Activated naive CD4-positive, alpha-beta T cell treated with anti-CD3 and anti-CD28 coated beads, Interleukin-2, amount 10 ng/mL, durations not matched to agents 7 days and 5 days (primary cell): ENCODE data around the gene GAS2L1.

ENCODE experiments used
- CTCF ChIA-PET: fragments of 350-600 bp; sonication (Branson Sonifier 250); formaldehyde crosslinking; loops from one replicate; lab custom pipeline; 2021; ENCODE audit warnings: antibody characterized with exemption; lab: Charles Lee
- DNase-seq: peaks from one replicate; pipeline ENCODE4 v3.0.0-alpha.2; 2020
- H3K27ac Mint-ChIP-seq: one replicate; pipeline ENCODE4 v1.8.0; 2021; ENCODE audit warnings: mild to moderate bottlenecking, moderate library complexity, mixed read lengths
- H3K27me3 Mint-ChIP-seq: one replicate; pipeline ENCODE4 v1.8.0; 2021; ENCODE audit warnings: mild to moderate bottlenecking, mixed read lengths
- H3K36me3 Mint-ChIP-seq: one replicate; pipeline ENCODE4 v1.8.0; 2021; ENCODE audit warnings: mixed read lengths
- H3K4me1 Mint-ChIP-seq: one replicate; pipeline ENCODE4 v1.8.0; 2021; ENCODE audit warnings: mixed read lengths
- H3K4me3 Mint-ChIP-seq: one replicate; pipeline ENCODE4 v1.8.0; 2021; ENCODE audit warnings: mild to moderate bottlenecking, moderate library complexity, mixed read lengths
- H3K9me3 Mint-ChIP-seq: one replicate; pipeline ENCODE4 v1.8.0; 2021; ENCODE audit warnings: mixed read lengths

GAS2L1 gene

DNA sequence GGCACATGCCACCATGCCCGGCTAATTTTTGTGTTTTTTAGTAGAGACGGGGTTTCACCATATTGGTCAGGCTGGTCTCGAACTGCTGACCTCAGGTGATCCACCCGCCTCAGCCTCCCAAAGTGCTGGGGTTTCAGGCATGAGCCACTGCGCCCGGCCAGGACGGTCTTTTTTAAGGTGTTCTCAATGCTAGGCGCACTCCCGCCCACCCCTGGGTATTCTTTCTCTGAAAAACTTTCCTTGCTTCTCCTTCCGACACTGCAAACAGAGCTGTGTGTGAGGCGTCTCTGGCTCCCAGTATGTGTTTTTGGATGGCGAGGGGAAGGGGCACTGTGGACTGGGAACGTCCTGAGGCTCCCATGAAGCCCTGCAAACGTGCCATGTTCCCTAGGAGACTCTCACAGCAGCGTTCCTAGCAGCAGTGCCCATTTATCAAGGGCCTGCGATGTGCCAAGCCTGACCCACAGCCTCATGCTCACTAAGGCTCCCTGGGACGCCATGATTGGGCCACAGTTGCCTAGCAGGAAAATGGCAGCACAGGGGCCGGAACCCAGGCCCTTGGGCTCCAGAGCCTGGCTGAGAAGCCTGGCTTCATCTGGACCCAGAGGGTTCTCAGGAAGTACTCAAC is 11.5 kb downstream of the GAS2L1 start:
- Mint-ChIP-seq H3K36me3 (peaks cover 2% of the 10 kb centered on the region), H3K4me3 (no peak overlapping the region), H3K9me3 (no peaks in the 10 kb centered on the region), H3K27me3 (peaks cover 62% of the 10 kb centered on the region), H3K4me1 (peaks cover 20% of the 10 kb centered on the region), H3K27ac (no peak overlapping the region)
- CTCF ChIA-PET: no interaction called here
- DNase-seq: no peak

DNA sequence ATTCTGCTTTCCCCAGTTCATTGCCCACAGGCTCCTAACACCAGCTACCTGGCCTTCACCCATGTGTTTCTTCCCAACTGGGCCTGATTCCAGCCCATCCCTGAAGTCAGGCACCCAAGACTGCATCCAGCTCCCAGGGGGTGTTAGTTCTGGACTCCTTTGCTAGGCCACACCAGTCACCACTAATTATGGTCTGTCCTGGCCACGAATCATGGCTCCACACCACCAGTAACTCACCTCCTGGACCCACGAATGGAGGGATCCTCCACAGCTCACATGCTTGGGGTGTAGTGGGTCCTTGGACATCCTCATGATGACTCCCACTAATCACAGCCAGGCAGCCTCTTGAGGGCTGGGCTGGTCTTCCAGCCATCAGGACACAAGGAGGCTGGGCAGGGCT is 12.6 kb downstream of the GAS2L1 start:
- CTCF ChIA-PET: interaction anchor here (0.6 kb wide), 1 partner anchor 19 kb away, joined by 3 read pairs; no protein-coding TSS in a partner anchor
- Mint-ChIP-seq H3K4me1 (peaks cover 9% of the 10 kb centered on the region), H3K27ac (no peak overlapping the region), H3K9me3 (no peaks in the 10 kb centered on the region), H3K36me3 (peaks cover 2% of the 10 kb centered on the region), H3K4me3 (no peak overlapping the region), H3K27me3 (peaks cover 51% of the 10 kb centered on the region)
- no peak for DNase-seq

DNA sequence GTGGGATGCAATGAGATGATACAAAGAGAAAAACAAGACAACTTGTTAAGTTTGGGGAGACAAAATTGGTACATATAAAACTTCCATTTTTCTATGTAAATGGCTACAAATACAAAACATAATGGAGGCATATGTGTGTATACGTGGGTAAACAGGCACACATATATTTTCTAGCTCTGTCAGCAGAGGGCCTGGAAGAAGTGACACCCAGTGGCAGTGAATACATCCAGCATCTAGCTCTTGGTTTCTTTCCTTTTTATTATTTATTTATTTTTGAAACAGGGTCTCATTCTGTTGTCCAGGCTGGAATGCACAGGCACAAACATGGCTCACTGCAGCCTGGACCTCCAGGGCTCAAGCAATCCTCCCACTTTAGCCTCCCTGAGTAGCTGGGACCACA is 14.1 kb downstream of the GAS2L1 start:
- Mint-ChIP-seq H3K9me3 (no peaks in the 10 kb centered on the region), H3K4me3 (no peak overlapping the region), H3K27me3 (peaks cover 36% of the 10 kb centered on the region), H3K36me3 (peaks cover 2% of the 10 kb centered on the region), H3K27ac (no peak overlapping the region), H3K4me1 (peaks cover 2% of the 10 kb centered on the region)
- no peak for DNase-seq
- CTCF ChIA-PET: interaction anchor here (1.2 kb wide), 1 partner anchor 16 kb away, joined by 3 read pairs; no protein-coding TSS in a partner anchor

DNA sequence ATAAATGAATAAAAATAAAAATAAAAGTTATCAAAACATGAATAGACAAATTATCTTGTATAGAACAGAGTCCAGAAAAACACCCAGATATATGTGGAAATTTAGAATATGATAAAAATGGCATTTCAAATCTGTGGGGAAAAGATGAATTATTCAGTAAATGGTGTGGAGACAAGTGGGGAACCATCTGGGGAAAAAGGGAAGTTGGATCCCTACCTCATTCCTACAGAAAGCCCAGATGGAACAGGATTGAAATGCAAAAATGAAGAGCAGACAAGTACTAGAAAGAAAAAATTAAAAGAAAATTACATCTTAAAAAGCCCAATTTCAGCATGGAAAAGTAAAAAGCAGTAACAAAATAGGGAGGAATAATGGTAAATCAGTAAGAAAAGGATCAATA is 17.2 kb downstream of the GAS2L1 start:
- no peak overlapping the region for H3K4me3 Mint-ChIP-seq
- no peaks in the 10 kb centered on the region for H3K9me3 Mint-ChIP-seq
- CTCF ChIA-PET: interaction anchor here (1.5 kb wide), 1 partner anchor 9 kb away, joined by 3 read pairs; no protein-coding TSS in a partner anchor
- no peak for DNase-seq
- peak overlapping the region; percentile 66 for H3K27ac Mint-ChIP-seq
- H3K4me1 Mint-ChIP-seq: no peaks in the 10 kb centered on the region
- H3K36me3 Mint-ChIP-seq: no peaks in the 10 kb centered on the region
- peaks cover 5% of the 10 kb centered on the region for H3K27me3 Mint-ChIP-seq

DNA sequence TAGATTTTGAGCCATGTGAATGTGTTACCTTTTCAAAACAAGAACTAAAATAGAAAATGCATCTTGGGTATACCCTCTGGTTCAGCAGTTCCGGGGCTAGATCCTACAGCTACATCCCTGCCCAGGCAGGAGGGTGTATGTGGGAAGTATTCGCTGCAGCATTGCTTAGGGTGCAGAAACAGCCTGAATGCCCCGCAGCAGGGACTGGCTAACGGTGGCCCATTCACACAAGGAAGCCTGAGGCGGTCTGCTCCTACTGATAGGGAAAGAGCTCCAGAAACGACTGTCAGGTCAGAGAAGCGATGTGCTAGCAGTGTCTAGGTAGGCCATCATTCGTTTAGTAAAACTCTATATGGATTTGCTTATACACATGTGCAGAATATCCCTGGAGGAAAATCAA is 18.9 kb downstream of the GAS2L1 start:
- no peak for DNase-seq
- no peaks in the 10 kb centered on the region for H3K36me3 Mint-ChIP-seq
- H3K9me3 Mint-ChIP-seq: no peaks in the 10 kb centered on the region
- CTCF ChIA-PET: interaction anchor here (1.1 kb wide), 1 partner anchor 8 kb away, joined by 4 read pairs; no protein-coding TSS in a partner anchor
- H3K27me3 Mint-ChIP-seq: no peaks in the 10 kb centered on the region
- no peak overlapping the region for H3K4me3 Mint-ChIP-seq
- H3K4me1 Mint-ChIP-seq: no peaks in the 10 kb centered on the region
- no peak overlapping the region for H3K27ac Mint-ChIP-seq

DNA sequence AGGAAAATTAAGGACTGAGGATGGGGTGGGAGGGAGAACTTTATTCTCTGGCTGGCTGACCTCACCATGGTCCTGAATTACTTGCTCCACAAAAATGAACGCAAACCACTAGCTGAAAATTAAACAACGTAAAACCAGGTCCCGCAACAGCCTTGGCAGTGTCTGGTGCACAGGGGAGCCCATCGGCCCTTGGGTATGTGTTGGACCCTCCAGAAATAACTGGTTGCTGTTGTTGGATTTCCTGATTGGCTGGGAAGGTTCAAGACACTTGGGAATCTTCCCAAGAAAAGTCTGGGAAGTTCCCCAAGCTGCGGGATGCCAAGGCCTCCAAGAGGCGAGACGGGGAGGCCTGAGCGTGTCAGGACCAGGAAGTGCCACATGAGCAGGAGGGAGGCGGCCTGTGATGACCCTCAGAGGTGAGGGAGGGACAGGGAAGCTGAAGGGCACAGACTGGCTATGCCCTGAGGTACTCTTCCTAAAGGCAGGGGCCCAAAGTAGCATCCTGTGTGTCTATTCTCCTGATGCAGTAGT is 19.4 kb downstream of the GAS2L1 start:
- Mint-ChIP-seq H3K36me3 (no peaks in the 10 kb centered on the region), H3K4me1 (no peaks in the 10 kb centered on the region), H3K27me3 (no peaks in the 10 kb centered on the region), H3K4me3 (no peak overlapping the region), H3K9me3 (no peaks in the 10 kb centered on the region), H3K27ac (no peak overlapping the region)
- CTCF ChIA-PET: interaction anchor here (1.1 kb wide), 1 partner anchor 9 kb away, joined by 4 read pairs; no protein-coding TSS in a partner anchor
- DNase-seq: no peak

DNA sequence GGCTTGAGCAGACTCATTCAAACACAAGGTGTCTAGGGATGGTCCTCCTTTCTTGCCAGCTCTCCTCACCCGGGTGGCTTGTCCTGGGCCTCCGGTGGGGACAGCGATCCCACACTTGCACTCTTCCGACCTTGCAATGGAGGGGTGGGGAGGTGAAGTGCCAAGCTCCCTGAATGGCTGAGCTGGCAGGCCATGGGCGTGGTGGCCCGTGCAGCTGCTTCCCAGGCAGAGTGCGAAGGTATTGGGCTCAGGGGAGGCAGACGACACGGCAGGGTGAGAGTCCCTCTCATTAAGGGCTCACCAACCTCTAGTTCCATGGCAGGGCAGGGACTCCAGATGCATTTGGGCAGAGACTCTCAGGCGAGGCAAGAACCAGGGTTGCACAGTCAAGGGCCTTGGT is 20.0 kb downstream of the GAS2L1 start:
- no peak for DNase-seq
- H3K9me3 Mint-ChIP-seq: no peaks in the 10 kb centered on the region
- H3K36me3 Mint-ChIP-seq: no peaks in the 10 kb centered on the region
- H3K27me3 Mint-ChIP-seq: no peaks in the 10 kb centered on the region
- H3K27ac Mint-ChIP-seq: no peak overlapping the region
- H3K4me1 Mint-ChIP-seq: no peaks in the 10 kb centered on the region
- H3K4me3 Mint-ChIP-seq: no peak overlapping the region
- CTCF ChIA-PET: interaction anchor here (1.1 kb wide), 1 partner anchor 9 kb away, joined by 4 read pairs; no protein-coding TSS in a partner anchor

DNA sequence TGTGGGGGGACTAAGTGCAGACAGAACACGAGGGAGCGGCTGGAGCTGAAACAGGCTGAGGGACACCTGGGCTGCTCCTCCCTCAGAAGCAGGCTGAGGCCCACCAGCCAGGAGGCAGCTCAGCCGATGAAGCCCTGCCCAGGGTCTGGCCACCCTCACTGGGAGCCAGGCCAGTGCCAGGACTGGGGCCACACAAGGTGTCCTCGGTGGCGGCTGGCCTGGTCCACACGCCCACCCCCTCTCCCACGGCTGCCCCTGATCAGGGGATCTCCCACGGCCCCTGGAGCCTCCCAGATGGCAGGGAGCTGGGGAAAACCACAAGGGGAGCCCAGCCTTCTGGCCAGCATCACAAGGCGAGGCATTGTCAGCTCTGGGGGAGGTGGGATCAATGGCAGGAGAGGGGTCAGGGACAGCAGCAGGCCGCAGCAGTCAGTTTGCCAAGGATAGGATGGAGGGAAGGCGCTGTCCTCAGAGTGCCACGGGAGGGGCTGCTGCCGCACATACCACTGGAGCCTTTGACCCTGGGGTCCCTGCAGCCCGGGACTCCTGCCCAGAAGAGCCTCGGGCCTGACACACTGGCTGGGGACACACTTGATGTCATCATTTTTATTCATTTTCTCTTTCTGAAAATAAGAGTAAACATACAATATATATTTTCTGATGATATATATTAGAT is 20.8 kb downstream of the GAS2L1 start:
- CTCF ChIA-PET: no interaction called here
- no peaks in the 10 kb centered on the region for H3K9me3 Mint-ChIP-seq
- no peak overlapping the region for H3K27ac Mint-ChIP-seq
- H3K27me3 Mint-ChIP-seq: no peaks in the 10 kb centered on the region
- H3K36me3 Mint-ChIP-seq: peaks cover 3% of the 10 kb centered on the region
- no peak overlapping the region for H3K4me3 Mint-ChIP-seq
- DNase-seq: no peak
- no peaks in the 10 kb centered on the region for H3K4me1 Mint-ChIP-seq

DNA sequence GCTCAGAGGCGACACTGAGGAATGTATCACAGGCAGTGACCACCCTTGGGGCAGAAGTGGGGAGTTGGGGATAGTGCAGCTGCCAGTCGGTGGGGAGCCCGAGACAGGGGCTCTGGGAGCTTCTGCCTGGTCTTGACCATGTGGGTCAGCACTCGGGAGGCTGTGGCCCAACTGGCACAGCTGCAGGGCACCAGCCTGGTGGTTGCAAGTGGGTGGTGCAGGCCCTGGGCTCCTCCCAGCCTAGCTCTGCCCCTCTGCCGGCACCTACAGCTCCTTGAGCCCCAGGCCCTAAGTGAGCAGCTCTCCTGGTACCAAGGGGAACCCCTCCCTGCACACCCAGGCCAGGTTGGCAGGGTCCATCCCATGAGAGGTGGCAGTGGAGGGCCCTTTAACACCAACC is 21.6 kb downstream of the GAS2L1 start:
- no peak for DNase-seq
- CTCF ChIA-PET: no interaction called here
- Mint-ChIP-seq H3K9me3 (no peaks in the 10 kb centered on the region), H3K36me3 (peaks cover 3% of the 10 kb centered on the region), H3K27ac (no peak overlapping the region), H3K27me3 (no peaks in the 10 kb centered on the region), H3K4me1 (no peaks in the 10 kb centered on the region), H3K4me3 (no peak overlapping the region)

DNA sequence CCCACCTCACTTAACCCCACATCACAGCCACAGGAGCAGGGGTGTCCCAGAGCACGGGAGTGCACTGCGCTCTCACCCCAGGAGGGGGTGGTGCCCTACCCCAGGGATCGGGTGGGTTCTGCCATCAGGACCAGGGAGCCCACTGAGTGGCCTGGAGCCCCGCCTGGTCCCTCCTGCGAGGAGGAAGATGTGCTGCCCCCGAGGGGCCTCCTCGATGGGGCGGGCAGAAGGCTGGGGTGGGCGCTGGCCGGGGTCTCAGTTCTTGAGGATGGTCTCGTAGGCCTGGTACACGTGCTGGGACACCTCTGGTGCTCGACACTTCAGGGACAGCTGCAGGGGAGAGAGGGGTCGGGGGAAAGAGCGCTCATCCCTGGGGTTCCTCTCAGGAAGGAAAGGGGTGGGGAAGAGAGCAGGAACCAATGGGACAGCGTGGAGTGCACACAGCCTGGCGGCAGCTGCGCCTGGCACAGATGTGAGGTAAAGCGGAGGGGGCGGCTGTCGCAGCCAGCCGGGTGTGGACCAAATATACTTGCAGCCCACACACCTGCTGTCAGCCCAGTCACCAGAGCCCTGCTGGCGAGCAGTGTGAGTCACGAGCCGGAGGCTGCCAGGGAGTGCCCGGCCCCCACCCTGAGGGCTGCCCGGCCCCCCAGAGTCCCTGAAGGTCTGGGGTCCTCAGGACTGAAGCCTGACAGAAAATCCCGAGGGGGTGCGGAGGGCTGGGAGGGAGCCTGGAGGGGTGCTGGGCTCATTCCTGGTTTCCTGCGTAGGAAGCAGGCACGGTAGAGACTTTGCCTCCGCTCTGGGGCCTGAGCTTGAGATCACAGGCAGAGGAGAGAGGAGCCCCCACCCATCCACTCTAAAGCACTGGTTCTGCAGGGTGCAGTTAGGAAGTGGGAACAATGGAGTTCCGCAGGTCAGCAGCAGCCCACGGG is 22.4 kb downstream of the GAS2L1 start:
- Mint-ChIP-seq H3K27me3 (no peaks in the 10 kb centered on the region), H3K4me3 (no peak overlapping the region), H3K4me1 (no peaks in the 10 kb centered on the region), H3K27ac (no peak overlapping the region), H3K36me3 (peaks cover 3% of the 10 kb centered on the region), H3K9me3 (no peaks in the 10 kb centered on the region)
- CTCF ChIA-PET: no interaction called here
- DNase-seq: no peak

DNA sequence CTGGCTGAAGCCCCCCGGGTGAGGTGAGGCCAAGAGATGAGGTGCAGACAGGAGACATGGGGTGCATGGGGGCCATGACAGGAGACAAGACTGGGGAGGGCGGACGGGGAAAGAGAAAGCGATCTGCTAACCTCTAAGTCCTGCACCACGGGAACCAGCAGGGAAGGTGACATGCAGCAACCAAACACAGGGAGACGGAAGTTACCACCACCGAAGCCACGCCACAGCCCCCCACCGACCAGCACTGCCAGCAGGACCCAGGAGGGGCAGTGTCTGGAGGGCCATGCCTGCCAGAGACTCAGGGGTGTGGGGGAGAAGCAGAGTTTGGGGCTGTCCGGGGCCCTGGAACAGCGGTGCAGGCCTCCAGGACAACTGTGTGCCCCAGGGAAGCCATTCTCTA is 23.1 kb downstream of the GAS2L1 start:
- Mint-ChIP-seq H3K27me3 (no peaks in the 10 kb centered on the region), H3K27ac (no peak overlapping the region), H3K9me3 (no peaks in the 10 kb centered on the region), H3K36me3 (peaks cover 3% of the 10 kb centered on the region), H3K4me3 (no peak overlapping the region), H3K4me1 (no peaks in the 10 kb centered on the region)
- CTCF ChIA-PET: no interaction called here
- no peak for DNase-seq

DNA sequence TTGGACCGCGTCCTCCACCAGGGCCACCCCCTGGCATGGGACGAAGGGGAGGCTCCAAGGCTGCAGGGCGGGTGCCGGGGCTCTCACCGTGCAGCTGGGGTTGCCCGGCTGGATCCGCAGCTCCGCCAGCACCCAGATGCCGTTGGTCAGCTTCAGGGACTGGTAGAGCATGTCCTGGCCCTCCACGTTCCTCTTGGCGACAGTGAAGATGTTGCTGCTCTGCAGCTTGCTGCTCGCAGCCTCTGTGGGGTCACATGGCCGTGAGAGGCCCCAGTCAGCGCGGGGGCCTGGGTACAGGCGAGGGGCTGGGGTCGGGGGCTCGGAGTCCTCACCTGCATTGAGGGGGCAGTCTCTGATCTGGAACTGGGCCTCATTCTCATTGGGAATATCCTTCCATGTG is 23.8 kb downstream of the GAS2L1 start:
- H3K27ac Mint-ChIP-seq: no peak overlapping the region
- peaks cover 3% of the 10 kb centered on the region for H3K36me3 Mint-ChIP-seq
- DNase-seq: no peak
- H3K27me3 Mint-ChIP-seq: no peaks in the 10 kb centered on the region
- H3K4me3 Mint-ChIP-seq: no peak overlapping the region
- CTCF ChIA-PET: no interaction called here
- no peaks in the 10 kb centered on the region for H3K4me1 Mint-ChIP-seq
- H3K9me3 Mint-ChIP-seq: no peaks in the 10 kb centered on the region

DNA sequence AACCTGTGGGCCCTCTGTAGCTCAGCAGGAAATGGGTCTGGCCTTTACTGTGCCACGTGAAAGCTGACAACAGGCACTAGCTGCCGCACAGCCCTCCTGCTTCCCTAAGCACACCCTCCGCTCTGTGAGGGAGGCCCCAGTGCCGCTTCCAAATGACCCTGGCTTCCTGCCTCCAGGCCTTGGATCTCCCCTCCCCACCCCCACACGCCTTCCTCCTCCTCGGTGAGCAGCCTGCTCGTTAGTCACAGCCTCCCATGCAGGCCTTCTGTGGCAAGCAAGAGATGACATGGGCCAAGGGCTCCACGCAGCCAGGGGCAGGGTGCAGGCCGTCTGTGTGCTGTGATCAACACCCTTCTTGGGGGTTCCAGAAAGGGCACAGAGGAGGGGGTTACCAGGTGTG is 24.3 kb downstream of the GAS2L1 start:
- CTCF ChIA-PET: no interaction called here
- no peaks in the 10 kb centered on the region for H3K9me3 Mint-ChIP-seq
- no peaks in the 10 kb centered on the region for H3K27me3 Mint-ChIP-seq
- no peak overlapping the region for H3K4me3 Mint-ChIP-seq
- H3K4me1 Mint-ChIP-seq: no peaks in the 10 kb centered on the region
- H3K36me3 Mint-ChIP-seq: peaks cover 7% of the 10 kb centered on the region
- no peak overlapping the region for H3K27ac Mint-ChIP-seq
- DNase-seq: no peak

DNA sequence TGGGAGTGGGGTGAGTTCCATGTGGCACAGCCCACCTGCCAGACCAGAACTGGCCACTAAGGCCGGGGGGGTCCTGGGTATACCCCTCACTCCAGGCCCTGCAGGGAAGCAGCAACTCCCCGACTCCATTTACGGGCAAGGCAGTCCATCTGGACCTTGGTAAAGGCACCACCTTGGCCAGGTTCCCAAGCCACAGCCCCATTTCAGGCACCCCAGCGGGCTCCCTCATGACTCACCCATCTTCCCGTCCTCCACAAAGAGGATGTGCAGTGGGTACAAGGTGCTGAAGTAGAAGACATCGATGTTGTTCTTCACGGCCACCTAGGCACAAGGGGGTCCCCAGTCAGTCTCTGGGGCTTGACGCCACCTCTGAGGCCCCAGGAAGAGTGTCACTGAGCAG is 24.8 kb downstream of the GAS2L1 start:
- no peak overlapping the region for H3K27ac Mint-ChIP-seq

More for the DNA sequence above, 24.8 kb downstream of the GAS2L1 start:
- Mint-ChIP-seq H3K36me3 (peaks cover 11% of the 10 kb centered on the region), H3K9me3 (no peaks in the 10 kb centered on the region), H3K4me1 (no peaks in the 10 kb centered on the region), H3K27me3 (no peaks in the 10 kb centered on the region), H3K4me3 (no peak overlapping the region)
- DNase-seq: no peak
- CTCF ChIA-PET: no interaction called here
